Measurements from ENCODE around the gene PLCXD3.

- TF ChIP-seq, protein P1, sequence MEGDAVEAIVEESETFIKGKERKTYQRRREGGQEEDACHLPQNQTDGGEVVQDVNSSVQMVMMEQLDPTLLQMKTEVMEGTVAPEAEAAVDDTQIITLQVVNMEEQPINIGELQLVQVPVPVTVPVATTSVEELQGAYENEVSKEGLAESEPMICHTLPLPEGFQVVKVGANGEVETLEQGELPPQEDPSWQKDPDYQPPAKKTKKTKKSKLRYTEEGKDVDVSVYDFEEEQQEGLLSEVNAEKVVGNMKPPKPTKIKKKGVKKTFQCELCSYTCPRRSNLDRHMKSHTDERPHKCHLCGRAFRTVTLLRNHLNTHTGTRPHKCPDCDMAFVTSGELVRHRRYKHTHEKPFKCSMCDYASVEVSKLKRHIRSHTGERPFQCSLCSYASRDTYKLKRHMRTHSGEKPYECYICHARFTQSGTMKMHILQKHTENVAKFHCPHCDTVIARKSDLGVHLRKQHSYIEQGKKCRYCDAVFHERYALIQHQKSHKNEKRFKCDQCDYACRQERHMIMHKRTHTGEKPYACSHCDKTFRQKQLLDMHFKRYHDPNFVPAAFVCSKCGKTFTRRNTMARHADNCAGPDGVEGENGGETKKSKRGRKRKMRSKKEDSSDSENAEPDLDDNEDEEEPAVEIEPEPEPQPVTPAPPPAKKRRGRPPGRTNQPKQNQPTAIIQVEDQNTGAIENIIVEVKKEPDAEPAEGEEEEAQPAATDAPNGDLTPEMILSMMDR (IDR thresholded peaks at IDR 0.05; ENCODE audit: insufficient read depth, low read length) = no peak
- TF ChIP-seq, protein P2, sequence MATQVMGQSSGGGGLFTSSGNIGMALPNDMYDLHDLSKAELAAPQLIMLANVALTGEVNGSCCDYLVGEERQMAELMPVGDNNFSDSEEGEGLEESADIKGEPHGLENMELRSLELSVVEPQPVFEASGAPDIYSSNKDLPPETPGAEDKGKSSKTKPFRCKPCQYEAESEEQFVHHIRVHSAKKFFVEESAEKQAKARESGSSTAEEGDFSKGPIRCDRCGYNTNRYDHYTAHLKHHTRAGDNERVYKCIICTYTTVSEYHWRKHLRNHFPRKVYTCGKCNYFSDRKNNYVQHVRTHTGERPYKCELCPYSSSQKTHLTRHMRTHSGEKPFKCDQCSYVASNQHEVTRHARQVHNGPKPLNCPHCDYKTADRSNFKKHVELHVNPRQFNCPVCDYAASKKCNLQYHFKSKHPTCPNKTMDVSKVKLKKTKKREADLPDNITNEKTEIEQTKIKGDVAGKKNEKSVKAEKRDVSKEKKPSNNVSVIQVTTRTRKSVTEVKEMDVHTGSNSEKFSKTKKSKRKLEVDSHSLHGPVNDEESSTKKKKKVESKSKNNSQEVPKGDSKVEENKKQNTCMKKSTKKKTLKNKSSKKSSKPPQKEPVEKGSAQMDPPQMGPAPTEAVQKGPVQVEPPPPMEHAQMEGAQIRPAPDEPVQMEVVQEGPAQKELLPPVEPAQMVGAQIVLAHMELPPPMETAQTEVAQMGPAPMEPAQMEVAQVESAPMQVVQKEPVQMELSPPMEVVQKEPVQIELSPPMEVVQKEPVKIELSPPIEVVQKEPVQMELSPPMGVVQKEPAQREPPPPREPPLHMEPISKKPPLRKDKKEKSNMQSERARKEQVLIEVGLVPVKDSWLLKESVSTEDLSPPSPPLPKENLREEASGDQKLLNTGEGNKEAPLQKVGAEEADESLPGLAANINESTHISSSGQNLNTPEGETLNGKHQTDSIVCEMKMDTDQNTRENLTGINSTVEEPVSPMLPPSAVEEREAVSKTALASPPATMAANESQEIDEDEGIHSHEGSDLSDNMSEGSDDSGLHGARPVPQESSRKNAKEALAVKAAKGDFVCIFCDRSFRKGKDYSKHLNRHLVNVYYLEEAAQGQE (IDR thresholded peaks at IDR 0.05; ENCODE audit: insufficient replicate concordance, low read depth) = no peak
Measured at GRCh38 chr5:41459557-41459956, 50.8 kb downstream of the PLCXD3 start.

All from HL-60 (cell line).